ENCODE results near the gene PPHLN1.

The PPHLN1 gene

DNA sequence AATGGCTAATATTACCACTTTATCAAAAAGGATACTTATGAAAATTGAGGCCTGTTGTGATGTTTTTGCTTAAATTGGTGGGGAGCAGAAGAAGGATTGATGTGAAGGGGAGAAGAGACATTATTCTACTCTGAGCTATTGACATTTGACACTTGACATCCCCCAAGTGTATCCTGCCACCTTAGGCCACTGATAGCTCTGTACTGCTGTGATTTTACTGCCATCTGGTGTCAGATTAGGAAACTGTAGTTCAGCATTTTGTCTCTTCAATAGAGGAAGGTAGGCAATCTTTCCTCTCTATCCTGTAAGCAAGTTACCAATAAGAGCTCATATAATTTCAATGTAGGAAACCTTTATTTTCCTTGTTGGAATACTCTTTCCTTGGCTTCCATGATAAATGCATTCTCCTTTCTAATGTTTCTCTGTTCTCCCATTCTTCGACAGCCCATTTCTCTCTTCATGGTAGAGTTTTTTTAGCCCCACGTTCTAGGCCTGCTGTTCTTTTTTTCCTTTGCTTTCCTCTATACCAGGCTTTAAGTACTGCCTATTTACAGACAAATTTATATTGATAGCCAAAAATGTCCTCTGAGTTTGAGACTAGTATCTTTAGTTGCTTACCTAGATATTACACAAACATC is 46.3 kb downstream of the PPHLN1 start:
- Histone ChIP-seq H4K8ac (ENCODE audit: low read depth, low read length) (no peak overlapping the region), H2BK5ac (ENCODE audit: low read length) (no peak overlapping the region), H3K79me1 (ENCODE audit: low read length) (peaks cover 4% of the 10 kb centered on the region), H3K4me1 (ENCODE audit: control insufficient read depth, low read depth, low read length) (no peaks in the 10 kb centered on the region), H3K36me3 (ENCODE audit: control insufficient read depth, insufficient read depth, low read length) (no peaks in the 10 kb centered on the region), H3K4ac (ENCODE audit: low read depth, low read length) (no peak overlapping the region), H3K79me2 (ENCODE audit: control insufficient read depth, insufficient read depth, low read length) (no peaks in the 10 kb centered on the region), H4K5ac (ENCODE audit: low read length) (no peak overlapping the region), H3K9ac (ENCODE audit: low read length) (no peak overlapping the region), H3K23ac (ENCODE audit: low read length) (no peak overlapping the region), H2AK5ac (ENCODE audit: low read length) (no peak overlapping the region), H2BK15ac (replicated peaks; ENCODE audit: low read depth) (no peak overlapping the region), H3K4me3 (ENCODE audit: low read length) (no peak overlapping the region), H3K27ac (ENCODE audit: low read depth, low read length) (no peak overlapping the region), H3K56ac (ENCODE audit: low read length) (no peak overlapping the region), H3K4me2 (ENCODE audit: low read length) (no peak overlapping the region), H2BK120ac (ENCODE audit: low read depth, low read length) (no peak overlapping the region), H3K27me3 (ENCODE audit: insufficient read depth, low read length, poor library complexity) (no peaks in the 10 kb centered on the region), H3K18ac (ENCODE audit: low read length) (no peak overlapping the region)
- no CpG with 5 or more reads among the region's 2 CpGs for WGBS (ENCODE audit: extremely low coverage, insufficient coverage, low lambda C conversion rate)
- DNase-seq: peak; percentile 83

DNA sequence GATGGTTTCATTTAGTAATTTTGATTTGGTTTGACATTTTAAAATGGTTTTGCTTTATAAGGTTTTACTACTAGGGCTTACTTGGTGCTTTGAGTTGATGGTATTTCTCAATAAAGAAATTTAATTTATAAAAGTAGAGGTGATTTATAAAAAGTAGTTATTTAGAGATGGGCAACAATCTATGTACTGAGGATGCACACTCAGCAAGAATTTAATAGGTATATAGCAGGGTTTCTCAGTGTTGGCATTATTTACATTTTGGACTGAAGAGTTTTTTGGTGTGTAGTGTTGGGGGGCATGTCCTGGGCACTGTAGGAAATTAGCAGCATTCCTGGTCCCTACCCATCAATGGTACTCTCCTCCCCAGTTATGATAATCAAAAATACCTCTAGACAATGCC is 47.7 kb downstream of the PPHLN1 start:
- H3K18ac ChIP-seq (ENCODE audit: low read length): no peak overlapping the region
- H3K27me3 ChIP-seq (ENCODE audit: insufficient read depth, low read length, poor library complexity): no peaks in the 10 kb centered on the region
- no peak overlapping the region for H3K23ac ChIP-seq (ENCODE audit: low read length)
- no peak overlapping the region for H3K9ac ChIP-seq (ENCODE audit: low read length)
- H3K36me3 ChIP-seq (ENCODE audit: control insufficient read depth, insufficient read depth, low read length): no peaks in the 10 kb centered on the region
- H4K8ac ChIP-seq (ENCODE audit: low read depth, low read length): no peak overlapping the region
- H3K79me2 ChIP-seq (ENCODE audit: control insufficient read depth, insufficient read depth, low read length): no peaks in the 10 kb centered on the region
- DNase-seq: no peak
- no peak overlapping the region for H2BK120ac ChIP-seq (ENCODE audit: low read depth, low read length)
- H3K79me1 ChIP-seq (ENCODE audit: low read length): peaks cover 4% of the 10 kb centered on the region
- no peak overlapping the region for H2BK15ac ChIP-seq (replicated peaks; ENCODE audit: low read depth)
- no peaks in the 10 kb centered on the region for H3K4me1 ChIP-seq (ENCODE audit: control insufficient read depth, low read depth, low read length)
- no peak overlapping the region for H3K4me3 ChIP-seq (ENCODE audit: low read length)
- no peak overlapping the region for H2BK5ac ChIP-seq (ENCODE audit: low read length)
- H3K4ac ChIP-seq (ENCODE audit: low read depth, low read length): no peak overlapping the region
- H3K27ac ChIP-seq (ENCODE audit: low read depth, low read length): no peak overlapping the region
- no peak overlapping the region for H3K56ac ChIP-seq (ENCODE audit: low read length)
- no peak overlapping the region for H3K4me2 ChIP-seq (ENCODE audit: low read length)
- H2AK5ac ChIP-seq (ENCODE audit: low read length): no peak overlapping the region
- H4K5ac ChIP-seq (ENCODE audit: low read length): no peak overlapping the region

DNA sequence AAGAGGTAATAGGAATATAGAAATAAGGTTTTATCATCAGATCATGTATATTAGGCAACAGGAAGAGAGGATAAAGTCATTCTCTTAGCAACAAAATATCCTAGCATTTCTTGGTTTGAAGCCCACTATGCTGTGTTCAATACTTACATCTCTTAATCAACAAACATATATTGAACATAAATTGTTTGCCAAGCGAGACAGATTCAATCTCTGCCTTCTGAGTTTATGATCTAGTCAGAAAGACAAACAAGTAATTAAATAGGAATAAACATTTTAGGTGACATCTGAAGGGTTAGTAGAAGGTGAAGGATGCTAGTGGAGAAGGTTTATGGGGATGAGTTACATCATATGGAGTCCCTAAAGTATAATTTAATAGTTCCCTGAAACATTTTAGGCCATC is 54.8 kb downstream of the PPHLN1 start:
- Histone ChIP-seq H2BK5ac (ENCODE audit: low read length) (no peak overlapping the region), H3K9ac (ENCODE audit: low read length) (no peak overlapping the region), H2BK15ac (replicated peaks; ENCODE audit: low read depth) (no peak overlapping the region), H3K79me2 (ENCODE audit: control insufficient read depth, insufficient read depth, low read length) (no peaks in the 10 kb centered on the region), H4K8ac (ENCODE audit: low read depth, low read length) (no peak overlapping the region), H3K23ac (ENCODE audit: low read length) (no peak overlapping the region), H2BK120ac (ENCODE audit: low read depth, low read length) (no peak overlapping the region), H3K27me3 (ENCODE audit: insufficient read depth, low read length, poor library complexity) (no peaks in the 10 kb centered on the region), H3K27ac (ENCODE audit: low read depth, low read length) (no peak overlapping the region), H2AK5ac (ENCODE audit: low read length) (no peak overlapping the region), H3K36me3 (ENCODE audit: control insufficient read depth, insufficient read depth, low read length) (no peaks in the 10 kb centered on the region), H3K18ac (ENCODE audit: low read length) (no peak overlapping the region), H3K4ac (ENCODE audit: low read depth, low read length) (no peak overlapping the region), H3K4me2 (ENCODE audit: low read length) (no peak overlapping the region), H3K56ac (ENCODE audit: low read length) (no peak overlapping the region), H3K79me1 (ENCODE audit: low read length) (no peaks in the 10 kb centered on the region), H4K5ac (ENCODE audit: low read length) (no peak overlapping the region), H3K4me1 (ENCODE audit: control insufficient read depth, low read depth, low read length) (peaks cover 4% of the 10 kb centered on the region), H3K4me3 (ENCODE audit: low read length) (no peak overlapping the region)
- no CpG with 5 or more reads among the region's 1 CpG for WGBS (ENCODE audit: extremely low coverage, insufficient coverage, low lambda C conversion rate)
- DNase-seq: no peak

DNA sequence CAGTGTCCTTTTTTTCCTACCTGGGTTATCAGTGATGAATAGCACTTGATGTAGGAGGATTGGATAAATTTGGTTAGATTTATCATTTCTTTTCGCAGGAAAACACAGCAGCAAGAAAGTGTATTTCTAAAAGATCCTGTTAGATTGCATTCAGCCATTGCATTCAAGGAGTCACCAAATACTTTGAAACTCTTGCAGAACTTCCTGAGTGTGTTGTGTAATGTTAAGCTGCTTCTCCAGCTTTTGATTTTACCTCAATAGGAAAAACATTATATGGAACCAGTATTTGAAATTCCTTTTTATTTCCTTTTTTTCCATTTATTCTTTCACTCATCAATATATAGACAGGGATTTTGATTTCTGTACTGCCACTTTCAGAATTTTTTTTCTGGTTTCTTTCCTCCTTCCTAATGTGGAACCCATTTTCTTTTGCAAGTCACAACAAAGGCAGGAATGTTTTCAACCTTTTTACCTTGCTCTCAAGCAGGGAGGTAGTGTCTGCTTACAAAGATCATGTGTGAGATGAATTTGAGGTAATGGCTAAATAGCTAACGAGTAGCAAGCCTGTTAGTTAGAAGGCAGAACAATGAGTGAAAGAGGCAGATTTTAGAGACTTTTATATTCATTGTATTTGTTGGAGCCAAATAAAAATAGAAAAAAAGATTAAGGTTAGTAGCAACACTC is 56.2 kb downstream of the PPHLN1 start:
- no peak overlapping the region for H3K27ac ChIP-seq (ENCODE audit: low read depth, low read length)
- H3K23ac ChIP-seq (ENCODE audit: low read length): no peak overlapping the region
- H4K8ac ChIP-seq (ENCODE audit: low read depth, low read length): no peak overlapping the region
- H3K4ac ChIP-seq (ENCODE audit: low read depth, low read length): no peak overlapping the region
- no peak overlapping the region for H4K5ac ChIP-seq (ENCODE audit: low read length)
- H3K27me3 ChIP-seq (ENCODE audit: insufficient read depth, low read length, poor library complexity): no peaks in the 10 kb centered on the region
- no peak overlapping the region for H3K4me2 ChIP-seq (ENCODE audit: low read length)
- peak; percentile 63 for DNase-seq
- no peaks in the 10 kb centered on the region for H3K79me1 ChIP-seq (ENCODE audit: low read length)
- peaks cover 4% of the 10 kb centered on the region for H3K4me1 ChIP-seq (ENCODE audit: control insufficient read depth, low read depth, low read length)
- no peak overlapping the region for H2BK15ac ChIP-seq (replicated peaks; ENCODE audit: low read depth)
- H2BK5ac ChIP-seq (ENCODE audit: low read length): no peak overlapping the region
- no peak overlapping the region for H3K18ac ChIP-seq (ENCODE audit: low read length)
- no CpG with 5 or more reads among the region's 2 CpGs for WGBS (ENCODE audit: extremely low coverage, insufficient coverage, low lambda C conversion rate)
- H3K56ac ChIP-seq (ENCODE audit: low read length): no peak overlapping the region
- no peak overlapping the region for H2BK120ac ChIP-seq (ENCODE audit: low read depth, low read length)
- no peaks in the 10 kb centered on the region for H3K36me3 ChIP-seq (ENCODE audit: control insufficient read depth, insufficient read depth, low read length)
- H3K79me2 ChIP-seq (ENCODE audit: control insufficient read depth, insufficient read depth, low read length): no peaks in the 10 kb centered on the region
- H2AK5ac ChIP-seq (ENCODE audit: low read length): no peak overlapping the region
- no peak overlapping the region for H3K4me3 ChIP-seq (ENCODE audit: low read length)
- no peak overlapping the region for H3K9ac ChIP-seq (ENCODE audit: low read length)

DNA sequence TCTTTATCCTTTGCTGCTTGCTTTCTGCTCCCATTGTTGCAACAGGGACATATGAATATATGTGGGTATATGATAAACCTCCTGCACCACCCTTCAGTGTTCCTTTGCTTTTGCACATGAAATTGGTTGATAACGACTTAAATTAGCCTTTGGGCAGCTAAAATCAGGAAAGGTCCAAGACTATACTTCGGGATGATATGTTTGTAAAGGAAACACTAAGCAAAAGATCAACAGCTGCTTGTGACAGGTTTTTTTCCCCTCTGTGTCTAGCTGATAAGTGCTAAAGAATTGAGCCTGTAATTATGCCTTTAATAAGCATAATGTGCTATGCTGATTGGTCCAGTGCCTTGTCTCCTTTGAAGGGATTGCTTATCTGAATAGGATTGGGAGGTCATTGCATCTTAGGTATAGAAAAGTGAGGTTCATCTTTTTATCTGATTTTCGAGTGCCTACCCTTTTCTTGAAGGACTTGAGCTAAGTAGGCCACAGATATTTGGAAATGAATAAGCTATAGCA is 59.4 kb downstream of the PPHLN1 start:
- H4K5ac ChIP-seq (ENCODE audit: low read length): no peak overlapping the region
- H3K23ac ChIP-seq (ENCODE audit: low read length): no peak overlapping the region
- no peak overlapping the region for H3K56ac ChIP-seq (ENCODE audit: low read length)
- no peak overlapping the region for H2BK120ac ChIP-seq (ENCODE audit: low read depth, low read length)
- no peaks in the 10 kb centered on the region for H3K79me1 ChIP-seq (ENCODE audit: low read length)
- no peak for DNase-seq
- no peak overlapping the region for H3K4me3 ChIP-seq (ENCODE audit: low read length)
- H3K79me2 ChIP-seq (ENCODE audit: control insufficient read depth, insufficient read depth, low read length): no peaks in the 10 kb centered on the region
- no peaks in the 10 kb centered on the region for H3K27me3 ChIP-seq (ENCODE audit: insufficient read depth, low read length, poor library complexity)
- no peak overlapping the region for H2BK15ac ChIP-seq (replicated peaks; ENCODE audit: low read depth)
- peaks cover 4% of the 10 kb centered on the region for H3K4me1 ChIP-seq (ENCODE audit: control insufficient read depth, low read depth, low read length)
- no peak overlapping the region for H3K4me2 ChIP-seq (ENCODE audit: low read length)
- no peak overlapping the region for H3K9ac ChIP-seq (ENCODE audit: low read length)
- no peak overlapping the region for H3K4ac ChIP-seq (ENCODE audit: low read depth, low read length)
- H2BK5ac ChIP-seq (ENCODE audit: low read length): no peak overlapping the region
- no peak overlapping the region for H4K8ac ChIP-seq (ENCODE audit: low read depth, low read length)
- no peak overlapping the region for H2AK5ac ChIP-seq (ENCODE audit: low read length)
- WGBS (ENCODE audit: extremely low coverage, insufficient coverage, low lambda C conversion rate): no CpG with 5 or more reads among the region's 3 CpGs
- H3K18ac ChIP-seq (ENCODE audit: low read length): no peak overlapping the region
- H3K36me3 ChIP-seq (ENCODE audit: control insufficient read depth, insufficient read depth, low read length): no peaks in the 10 kb centered on the region
- no peak overlapping the region for H3K27ac ChIP-seq (ENCODE audit: low read depth, low read length)

DNA sequence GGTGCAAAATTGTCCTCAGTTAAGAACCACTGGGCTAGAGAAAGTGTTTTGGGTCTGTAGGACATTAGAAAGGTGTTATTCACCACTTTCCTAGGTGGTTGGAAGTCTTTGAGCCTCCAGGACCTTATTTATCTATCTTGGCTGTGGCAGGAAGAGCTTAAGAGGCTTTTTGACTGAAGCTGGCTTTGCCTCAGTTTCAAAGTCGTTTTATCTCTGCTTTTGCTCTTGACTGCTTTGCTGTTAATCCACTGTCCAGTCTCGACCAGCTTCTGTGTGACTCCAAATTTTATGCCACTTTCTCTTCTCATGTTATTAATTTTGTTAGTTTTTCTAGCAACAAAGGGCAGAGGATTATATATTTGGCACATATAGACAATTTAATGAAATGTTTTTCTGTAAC is 60.3 kb downstream of the PPHLN1 start:
- Histone ChIP-seq H3K18ac (ENCODE audit: low read length) (no peak overlapping the region), H3K27me3 (ENCODE audit: insufficient read depth, low read length, poor library complexity) (no peaks in the 10 kb centered on the region), H2BK5ac (ENCODE audit: low read length) (no peak overlapping the region), H3K23ac (ENCODE audit: low read length) (no peak overlapping the region), H3K56ac (ENCODE audit: low read length) (no peak overlapping the region), H3K4me2 (ENCODE audit: low read length) (no peak overlapping the region), H3K4me1 (ENCODE audit: control insufficient read depth, low read depth, low read length) (peaks cover 4% of the 10 kb centered on the region), H2AK5ac (ENCODE audit: low read length) (no peak overlapping the region), H4K8ac (ENCODE audit: low read depth, low read length) (no peak overlapping the region), H2BK120ac (ENCODE audit: low read depth, low read length) (no peak overlapping the region), H3K79me1 (ENCODE audit: low read length) (no peaks in the 10 kb centered on the region), H3K36me3 (ENCODE audit: control insufficient read depth, insufficient read depth, low read length) (no peaks in the 10 kb centered on the region), H3K27ac (ENCODE audit: low read depth, low read length) (no peak overlapping the region), H3K4me3 (ENCODE audit: low read length) (no peak overlapping the region), H2BK15ac (replicated peaks; ENCODE audit: low read depth) (no peak overlapping the region), H4K5ac (ENCODE audit: low read length) (no peak overlapping the region), H3K4ac (ENCODE audit: low read depth, low read length) (no peak overlapping the region), H3K9ac (ENCODE audit: low read length) (no peak overlapping the region), H3K79me2 (ENCODE audit: control insufficient read depth, insufficient read depth, low read length) (no peaks in the 10 kb centered on the region)
- peak; percentile 16 for DNase-seq
- WGBS (ENCODE audit: extremely low coverage, insufficient coverage, low lambda C conversion rate): no CpG with 5 or more reads among the region's 2 CpGs

Measured in mesendoderm (in vitro differentiated cells).